ENCODE data around the gene POTEB.
A peak's percentile ranks its signal among the peaks of the same experiment; 100 is the strongest.
"Not testable (repeated sequence)": the region's sequence is repeated elsewhere in the genome, so short reads cannot be mapped to it uniquely, and the experiment has no call there.

POTEB gene
- total RNA-seq = 0 reads per million in 4 donors

- not testable (repeated sequence) for DNase-seq
Measured at GRCh38 chr15:21877635-21878034, at the start of gene POTEB. Gene POTEB (minus strand): TSS chr15:21877735. CDS start chr15:21877246, 489 bp downstream.

GRCh38 chr15:21890955-21891354 lies 13.4 kb upstream of the POTEB start:
- DNase-seq = not testable (repeated sequence)

GRCh38 chr15:21889542-21889941 lies 12.0 kb upstream of the POTEB start:
- not testable (repeated sequence) for DNase-seq

DNA sequence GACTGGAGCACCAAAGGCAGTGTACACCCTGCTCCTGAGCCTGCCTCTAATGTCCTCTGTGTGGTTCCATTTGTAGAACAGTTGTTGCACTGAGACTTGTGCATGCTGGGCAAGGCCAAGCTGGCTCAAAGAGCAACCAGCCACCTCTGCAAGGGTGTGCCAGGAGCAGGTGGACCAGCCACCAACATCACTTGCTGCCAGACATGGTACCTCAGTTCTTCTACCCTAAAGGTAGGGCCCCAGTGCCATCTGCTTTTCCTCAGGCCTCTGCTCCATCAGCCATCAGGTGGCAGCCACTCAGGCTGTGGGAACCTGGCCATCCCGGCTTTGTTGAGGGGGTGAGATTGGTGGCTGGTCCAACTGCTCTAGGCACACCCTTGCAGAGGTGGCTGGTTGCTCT lies 38.7 kb downstream of the POTEB start:
- DNase-seq = peak in 1 of 5 donors; percentile 0

Data from T-helper 1 cell (primary cell).